IPS DF 4.7 (cell line): ENCODE data around the gene GCN1.
"Not testable (repeated sequence)": the region's sequence is repeated elsewhere in the genome, so short reads cannot be mapped to it uniquely, and the experiment has no call there.

Experiments
- DNase-seq: peaks from one replicate; pipeline ENCODE4 v3.0.0-alpha.2; 2013; ENCODE audit warnings: low spot score; ENCODE audit errors: extremely low read depth

GCN1 gene

DNA sequence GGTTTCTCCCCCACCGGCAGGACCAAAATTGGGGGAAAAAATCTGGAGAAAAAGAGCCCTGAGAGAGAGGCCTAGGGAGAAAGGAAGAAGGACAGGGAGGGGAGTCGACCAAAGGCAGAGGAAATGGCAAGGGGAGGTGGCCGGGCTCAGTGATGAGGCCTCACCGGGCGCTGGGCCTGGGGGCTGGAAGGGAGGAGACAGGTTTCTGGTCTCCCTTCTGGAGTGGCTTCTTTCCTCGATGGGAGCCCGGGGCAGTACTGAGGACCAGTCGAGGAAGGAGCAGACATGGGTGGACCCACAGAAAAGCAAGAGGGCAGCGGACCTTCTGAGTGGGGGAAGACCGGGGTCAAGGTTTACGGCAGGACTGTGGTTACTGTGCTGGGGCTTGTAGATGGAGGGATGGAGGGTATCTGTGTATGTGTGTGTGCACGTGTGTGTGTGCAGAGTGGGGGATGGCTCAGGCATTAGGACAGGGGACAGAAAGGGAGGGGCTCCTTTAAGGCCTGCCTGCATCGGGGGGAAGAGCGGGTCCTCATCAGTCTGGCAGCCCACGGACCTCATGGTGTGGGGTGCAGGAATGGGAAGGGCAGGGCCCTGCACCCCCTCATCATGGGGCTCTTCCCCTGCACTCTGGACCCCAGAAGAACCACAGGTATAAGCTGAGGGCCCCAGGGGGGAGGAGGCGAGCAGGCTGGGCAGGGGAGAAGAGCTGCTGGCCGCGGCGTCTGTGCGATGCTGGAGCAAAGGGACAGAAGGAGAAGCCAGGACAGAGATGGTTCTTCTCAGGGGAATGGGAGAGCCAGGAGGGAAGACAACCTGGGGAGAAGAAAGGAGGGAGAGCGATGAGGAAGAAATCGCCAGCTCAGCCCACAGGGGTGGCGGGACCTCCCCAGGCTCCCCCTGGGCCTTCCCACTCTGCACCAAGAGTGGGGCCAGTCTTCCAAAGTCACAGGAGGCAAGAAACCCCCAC lies 21.5 kb upstream of the GCN1 start:
- DNase-seq = no peak

DNA sequence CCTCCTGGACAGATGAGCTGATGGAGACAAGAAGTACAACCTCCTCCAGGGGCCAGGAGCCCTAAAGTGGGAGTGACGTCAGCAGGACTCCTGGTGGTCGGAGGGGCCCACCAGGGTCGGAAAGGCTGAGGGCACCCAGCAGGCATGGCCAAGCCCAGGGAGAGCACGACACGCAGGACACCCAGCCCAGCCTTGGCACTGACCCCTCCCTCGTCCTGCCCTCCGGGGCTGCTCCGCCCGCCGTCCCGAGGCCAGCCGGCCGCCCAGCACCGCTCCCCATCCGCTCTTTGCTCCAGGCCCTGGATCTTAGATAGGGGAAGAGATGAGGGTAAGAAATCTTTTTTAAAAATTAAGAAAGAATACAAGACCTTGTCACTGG lies 20.8 kb upstream of the GCN1 start:
- DNase-seq = no peak

DNA sequence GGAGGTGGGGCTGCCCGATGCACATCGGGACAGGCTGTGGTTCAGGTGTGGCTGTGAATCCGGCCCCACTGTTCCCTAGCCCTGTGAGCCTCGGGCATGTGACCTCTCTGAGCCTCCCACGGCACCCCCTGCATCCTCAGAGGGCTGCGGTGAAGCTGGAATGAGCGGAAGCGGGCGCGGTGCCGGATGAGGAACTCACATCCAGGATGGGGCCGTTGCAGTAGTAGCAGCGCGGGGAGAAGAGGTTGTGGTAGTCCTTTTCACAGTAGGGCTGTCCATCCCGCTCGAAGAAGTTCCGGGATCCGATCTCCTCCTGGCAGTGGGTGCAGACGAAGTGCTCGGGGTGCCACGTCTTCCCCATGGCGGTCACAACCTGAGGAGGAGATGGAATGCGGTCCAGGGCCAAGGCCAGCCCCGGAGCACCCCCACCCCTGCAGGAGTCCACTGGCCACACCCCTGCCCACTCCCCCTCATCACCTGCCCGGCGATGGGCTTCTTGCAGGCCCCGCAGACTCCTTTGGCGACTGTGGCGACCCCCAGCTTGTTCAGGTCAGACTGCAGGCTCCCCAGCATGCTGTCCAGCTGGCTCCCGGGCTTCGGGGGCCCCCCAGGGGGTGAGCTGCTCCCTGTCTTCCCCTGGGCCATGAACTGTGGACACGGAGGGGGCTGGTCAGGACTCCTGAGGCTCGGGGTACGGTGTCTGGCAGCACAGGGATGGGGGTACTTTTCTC lies 20.3 kb upstream of the GCN1 start:
- no peak for DNase-seq

DNA sequence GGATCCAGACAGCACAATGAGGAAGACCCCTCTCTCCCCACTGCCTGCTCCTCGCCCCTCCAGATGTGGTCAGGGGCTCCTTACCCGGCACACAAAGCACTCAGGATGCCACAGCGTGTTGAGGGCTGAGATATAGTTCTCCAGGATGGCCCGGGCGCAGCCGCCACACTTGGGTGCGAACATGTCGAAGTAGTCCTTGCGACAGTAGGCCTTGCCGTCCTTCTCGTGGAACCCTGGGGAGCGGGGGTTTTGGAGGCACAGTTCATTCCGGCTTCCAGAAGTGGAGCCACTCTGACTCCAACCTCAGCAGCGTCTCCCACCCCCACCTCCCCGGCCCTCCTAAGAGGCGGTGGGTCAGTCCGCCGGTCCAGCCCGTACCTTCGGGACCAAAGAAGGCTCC lies 19.2 kb upstream of the GCN1 start:
- no peak for DNase-seq

DNA sequence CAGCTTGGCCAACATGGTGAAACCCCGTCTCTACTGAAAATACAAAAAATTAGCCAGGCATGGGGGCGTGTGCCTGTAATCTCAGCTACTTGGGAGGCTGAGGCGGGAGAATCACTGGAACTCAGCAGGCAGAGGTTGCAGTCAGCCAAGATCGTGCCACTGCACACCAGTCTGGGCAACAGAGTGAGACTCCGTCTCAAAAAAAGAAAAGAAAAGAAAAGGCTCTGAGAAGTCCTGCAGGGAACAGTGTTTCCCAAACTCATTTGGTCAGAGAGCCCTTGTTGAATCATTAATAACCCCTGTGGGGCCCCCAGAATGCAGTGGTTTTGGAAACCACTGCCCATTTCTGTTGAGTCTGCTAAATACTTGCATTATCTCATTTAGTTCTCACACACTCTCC lies 18.7 kb upstream of the GCN1 start:
- not testable (repeated sequence) for DNase-seq

DNA sequence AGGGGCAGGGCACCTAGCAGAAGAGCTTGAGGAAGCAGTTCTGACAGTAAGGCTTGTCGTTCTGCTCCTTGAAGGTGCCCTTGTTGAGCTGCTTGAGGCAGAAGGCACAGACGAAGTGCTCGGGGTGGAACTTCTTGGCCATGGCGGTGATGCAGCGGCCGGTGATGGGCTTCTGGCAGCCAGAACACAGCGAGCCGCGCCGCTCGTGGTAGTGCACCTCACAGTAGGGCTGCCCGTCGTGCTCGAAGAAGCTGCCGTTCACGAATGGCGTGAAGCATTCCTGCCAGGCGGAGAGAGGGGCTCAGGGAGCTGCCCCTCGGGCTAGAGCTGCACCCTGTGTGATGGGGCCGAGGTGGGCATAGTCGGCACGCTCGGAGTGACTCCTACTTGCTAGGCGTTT lies 17.8 kb upstream of the GCN1 start:
- no peak for DNase-seq

DNA sequence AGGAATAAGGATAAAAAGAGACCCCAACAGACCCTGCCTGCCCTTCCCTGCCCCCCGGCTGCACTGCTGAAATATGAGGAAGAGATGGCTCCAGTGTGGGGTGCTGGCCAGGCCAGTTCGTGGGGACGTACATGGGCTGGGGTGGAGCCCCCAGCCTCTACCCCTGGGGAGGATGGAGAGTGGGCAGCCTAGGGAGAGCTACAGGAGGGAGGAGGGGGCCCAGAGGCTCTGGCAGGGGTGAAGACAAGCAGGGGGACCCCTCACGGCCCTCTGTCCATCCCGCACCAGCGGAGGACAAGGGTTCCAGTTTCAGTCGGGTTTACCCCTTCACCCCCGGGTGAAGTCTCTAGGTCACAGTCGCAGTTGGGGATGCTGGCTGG lies 17.4 kb upstream of the GCN1 start:
- no peak for DNase-seq

DNA sequence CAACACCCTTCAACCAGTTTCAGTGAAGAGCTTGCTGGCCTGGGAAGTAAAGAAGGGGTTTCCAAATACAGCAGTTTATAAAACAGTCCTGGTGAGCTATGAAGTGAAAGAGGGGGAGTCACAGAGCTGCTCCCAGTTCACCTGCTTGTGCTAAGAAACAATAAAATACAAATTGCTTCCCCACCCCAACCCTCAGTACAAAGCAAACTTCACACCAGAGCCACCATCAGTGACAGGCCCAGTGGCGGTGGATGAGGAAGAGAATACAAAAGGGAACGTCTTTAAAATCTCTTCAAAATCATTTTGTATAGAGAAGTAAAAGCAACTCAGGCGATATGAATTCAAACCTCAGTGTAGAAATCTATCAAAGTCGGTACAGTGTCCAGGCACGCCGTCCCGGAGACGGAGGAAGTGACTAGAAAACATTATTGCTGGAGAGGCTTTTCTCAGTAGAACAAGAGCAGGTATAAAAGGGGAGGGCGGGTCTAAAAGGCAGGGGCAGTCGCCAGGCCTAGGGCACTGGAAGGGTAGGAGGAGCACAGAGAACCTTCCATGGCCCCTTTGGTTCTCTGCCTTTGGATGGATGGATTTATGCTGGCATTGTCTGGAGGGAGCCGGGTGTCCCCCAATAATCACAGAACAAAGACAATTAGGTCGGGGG lies 16.9 kb upstream of the GCN1 start:
- no peak for DNase-seq

DNA sequence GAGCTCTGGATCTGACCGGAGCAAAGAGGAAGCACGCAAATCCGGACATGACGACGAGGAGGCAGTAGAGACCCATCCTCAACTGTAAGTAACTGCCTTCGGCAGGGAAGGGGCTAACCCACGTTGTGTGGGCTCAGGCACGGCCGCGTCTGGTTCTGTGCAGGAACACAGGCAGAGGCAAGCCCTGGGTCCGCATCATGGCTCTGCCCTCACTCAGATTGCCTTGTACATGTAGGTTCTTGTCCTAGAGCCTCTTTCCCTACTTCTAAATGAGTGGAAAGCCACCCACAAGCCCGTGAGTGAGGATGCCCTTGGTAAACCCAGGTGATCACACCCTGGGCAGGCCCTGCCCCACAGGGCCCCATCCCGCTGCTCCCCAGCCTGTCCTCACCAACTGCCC lies 15.3 kb upstream of the GCN1 start:
- no peak for DNase-seq

DNA sequence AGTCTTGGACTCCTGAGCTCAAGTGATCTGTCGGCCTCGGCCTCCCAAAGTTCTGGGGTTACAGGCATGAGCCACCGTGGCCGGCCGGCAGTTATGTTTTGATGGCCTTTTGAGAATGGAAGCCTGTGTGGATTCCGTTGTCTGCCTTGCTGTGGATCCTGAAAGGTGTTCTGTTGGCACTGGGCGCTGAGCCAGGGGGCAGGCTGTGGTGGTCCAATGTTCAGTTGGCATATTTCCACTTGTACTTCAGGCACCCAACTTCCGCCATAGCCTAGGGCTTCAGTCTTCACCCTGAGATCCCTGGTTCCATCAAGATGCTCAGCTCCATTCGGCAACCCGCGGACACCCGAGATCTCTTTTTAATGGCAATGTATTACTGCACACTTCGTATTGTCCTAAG lies 12.7 kb upstream of the GCN1 start:
- DNase-seq = no peak

DNA sequence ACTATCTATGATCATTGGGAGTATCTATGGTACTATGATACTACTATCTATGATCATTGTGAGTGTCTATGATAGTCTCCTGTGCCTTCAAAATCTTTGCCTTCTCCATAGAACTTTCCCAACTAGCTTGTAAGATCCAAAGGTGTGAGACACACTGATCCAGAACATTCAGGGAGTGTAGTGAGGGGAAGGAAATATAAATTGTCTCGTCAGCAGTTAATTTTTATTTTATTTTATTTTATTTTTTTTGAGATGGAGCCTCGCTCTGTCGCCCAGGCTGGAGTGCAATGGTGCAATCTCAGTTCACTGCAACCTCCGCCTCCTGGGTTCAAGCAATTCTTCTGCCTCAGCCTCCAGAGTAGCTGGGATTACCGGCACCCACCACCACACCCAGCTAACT lies 12.3 kb upstream of the GCN1 start:
- DNase-seq = not testable (repeated sequence)

DNA sequence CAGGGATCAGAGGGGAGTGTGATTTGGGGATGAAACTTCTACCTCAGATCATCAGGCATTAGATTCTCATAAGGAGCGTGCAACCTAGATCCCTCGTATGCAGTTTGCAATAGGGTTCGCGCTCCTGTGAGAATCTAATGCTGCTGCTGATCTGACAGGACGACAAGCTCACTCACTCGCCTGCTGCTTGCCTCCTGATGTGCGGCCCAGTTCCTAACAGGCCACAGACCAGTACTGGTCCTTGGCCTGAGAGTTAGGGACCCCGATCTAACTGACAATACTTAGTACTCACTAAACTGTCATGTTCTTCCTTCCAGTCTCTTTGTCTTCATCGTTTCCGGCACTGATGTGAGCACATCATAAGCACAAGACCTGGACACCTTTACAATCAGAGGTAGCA lies 11.7 kb upstream of the GCN1 start:
- no peak for DNase-seq

DNA sequence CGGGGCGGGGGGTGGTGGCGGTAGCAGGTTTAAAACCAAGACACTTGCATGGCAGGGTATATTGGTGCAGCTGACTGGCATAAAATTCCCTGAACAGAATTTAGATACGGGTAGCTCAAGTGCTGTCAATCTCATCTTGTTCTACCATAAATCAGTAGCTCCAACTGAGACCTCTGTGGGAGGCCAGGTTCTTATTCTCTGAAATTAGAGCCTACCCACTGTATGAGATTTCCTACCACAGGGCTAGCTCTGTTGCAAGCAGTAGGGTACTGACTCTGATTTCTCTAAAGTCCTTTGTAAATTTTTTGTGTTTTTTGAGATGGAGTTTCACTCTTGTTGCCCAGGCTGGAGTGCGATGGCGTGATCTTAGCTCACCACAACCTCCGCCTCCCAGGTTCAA lies 9.7 kb upstream of the GCN1 start:
- DNase-seq = no peak

DNA sequence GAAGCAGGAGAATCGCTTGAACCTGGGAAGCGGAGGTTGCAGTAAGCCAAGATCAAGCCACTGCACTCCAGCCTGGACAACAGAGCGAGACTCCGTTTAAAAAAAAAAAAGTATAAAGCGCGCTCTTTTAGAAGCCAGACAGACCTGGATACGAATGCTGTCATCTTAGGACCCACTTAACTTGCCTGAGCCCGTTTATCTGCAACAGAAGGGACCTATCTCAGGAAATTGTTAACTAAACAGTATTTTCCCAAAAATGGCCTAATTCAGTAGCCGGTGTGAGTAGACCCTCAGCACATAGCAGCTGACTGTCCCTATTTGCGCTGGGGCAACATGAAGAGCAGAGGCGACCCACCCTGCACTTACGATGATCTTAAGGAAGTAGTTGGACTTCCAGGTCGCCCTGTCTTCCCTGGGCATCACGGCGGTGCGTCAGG lies 5.9 kb upstream of the GCN1 start:
- DNase-seq = no peak

DNA sequence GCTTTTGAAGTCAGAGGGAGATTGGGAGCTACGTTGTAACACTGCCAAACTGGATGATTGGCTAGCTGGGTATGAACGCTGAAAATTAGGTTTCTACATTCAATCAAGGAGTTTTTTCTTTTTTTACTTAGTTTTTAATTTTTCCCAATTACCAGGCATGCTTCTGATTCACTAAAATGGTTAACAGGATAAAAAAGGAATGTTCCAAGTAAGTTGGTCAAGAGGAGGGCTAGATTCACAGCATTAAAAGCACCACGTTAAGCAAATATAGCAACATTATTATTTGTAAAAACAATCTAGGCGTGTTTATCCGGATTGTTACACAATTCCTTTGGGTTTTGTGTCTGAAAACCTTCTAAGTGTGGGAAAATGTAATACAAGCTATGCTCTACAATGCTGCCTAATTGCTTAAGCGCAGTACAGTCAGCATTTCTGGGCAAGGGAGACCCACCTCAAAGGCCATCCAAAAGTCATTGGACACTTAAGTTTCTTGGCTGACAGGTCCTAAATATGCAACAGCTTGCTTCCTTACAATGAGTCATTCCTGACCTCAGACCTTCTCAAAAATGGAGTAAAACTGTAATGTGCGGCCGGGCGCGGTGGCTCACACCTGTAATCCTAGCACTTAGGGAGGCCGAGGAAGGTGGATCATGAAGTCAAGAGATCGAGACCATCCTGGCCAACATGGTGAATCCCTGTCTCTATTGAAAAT lies 5.2 kb upstream of the GCN1 start:
- no peak for DNase-seq

DNA sequence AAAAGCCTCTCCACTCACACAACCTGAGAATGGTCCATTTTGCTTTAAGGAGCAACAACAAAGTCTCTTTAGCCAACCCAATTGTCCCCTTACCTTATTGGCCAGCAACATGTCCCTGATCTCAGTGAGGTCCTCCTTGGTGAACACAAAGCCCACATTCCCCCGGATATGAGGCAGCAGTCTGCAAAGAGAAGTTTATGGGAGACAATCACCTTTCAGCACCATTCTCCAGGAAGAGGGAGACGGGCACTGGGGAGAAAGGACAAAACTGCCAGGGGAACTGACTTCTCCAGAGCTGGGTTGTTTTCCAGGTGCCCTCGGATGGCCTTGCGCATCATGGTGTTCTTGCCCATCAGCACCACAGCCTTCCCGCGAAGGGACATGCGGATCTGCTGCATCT lies 4.5 kb upstream of the GCN1 start:
- DNase-seq = no peak

DNA sequence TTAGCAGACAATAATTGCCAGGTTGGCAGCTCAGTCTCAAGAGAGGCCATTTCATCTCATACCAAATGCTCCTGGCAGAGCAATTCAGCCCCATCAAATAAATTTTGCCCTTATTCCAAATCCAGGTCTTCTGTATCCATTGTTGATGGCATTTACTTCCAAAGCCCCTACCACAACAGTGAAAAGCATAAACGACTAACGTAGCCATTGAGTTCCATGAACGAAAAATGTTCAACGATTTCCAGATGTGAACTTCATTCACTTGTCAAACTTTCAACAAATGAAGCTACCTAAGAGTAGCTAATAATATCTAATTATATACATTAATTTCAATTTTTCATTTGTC lies 3.0 kb upstream of the GCN1 start:
- DNase-seq = no peak

DNA sequence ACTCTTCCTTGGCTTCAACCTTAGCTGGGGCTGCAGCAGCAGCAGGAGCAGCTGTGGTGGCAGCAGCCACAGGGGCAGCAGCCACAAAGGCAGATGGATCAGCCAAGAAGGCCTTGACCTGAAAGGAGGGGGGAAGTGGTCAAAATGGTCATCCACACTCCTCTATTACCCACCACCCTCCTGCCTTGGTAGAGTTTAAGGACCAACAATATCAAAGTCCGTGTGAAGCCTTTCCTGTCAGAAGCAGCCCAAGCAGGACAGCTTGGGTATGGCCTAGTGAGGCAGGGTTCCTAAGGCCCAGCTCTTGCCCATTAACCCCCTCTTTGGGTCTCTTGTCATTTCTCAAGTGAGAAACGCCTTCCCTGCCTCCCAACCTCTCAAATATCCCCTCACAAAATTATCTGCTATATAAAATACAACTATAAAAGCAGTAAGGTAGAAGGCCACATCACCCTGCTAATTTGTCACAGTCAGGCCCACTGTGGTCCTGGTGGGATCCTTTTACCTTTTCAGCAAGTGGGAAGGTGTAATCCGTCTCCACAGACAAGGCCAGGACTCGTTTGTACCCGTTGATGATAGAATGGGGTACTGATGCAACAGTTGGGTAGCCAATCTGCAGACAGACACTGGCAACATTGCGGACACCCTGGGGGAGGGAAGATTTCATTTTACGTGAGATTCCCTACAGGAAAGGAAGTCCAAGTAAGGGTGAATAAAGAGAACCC lies 2.5 kb upstream of the GCN1 start:
- not testable (repeated sequence) for DNase-seq

DNA sequence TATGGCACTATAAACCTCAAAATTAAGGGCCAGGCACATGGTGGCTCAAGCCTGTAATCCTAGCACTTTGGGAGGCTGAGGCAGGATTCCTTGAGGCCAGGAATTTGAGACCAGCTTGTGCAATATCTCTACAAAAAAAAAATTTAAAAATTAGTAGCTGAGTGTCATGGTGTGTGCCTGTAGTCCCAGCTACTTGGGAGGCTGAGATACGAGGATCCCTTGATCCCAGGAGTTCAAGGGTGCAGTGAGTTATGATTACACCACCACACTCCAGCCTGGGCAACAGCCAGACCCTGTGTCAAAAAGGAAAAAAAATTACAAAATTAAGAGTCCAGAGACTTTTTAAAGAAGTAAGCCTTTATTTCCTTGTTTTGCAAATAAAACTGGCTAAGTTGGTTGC lies 1.8 kb upstream of the GCN1 start:
- no peak for DNase-seq

DNA sequence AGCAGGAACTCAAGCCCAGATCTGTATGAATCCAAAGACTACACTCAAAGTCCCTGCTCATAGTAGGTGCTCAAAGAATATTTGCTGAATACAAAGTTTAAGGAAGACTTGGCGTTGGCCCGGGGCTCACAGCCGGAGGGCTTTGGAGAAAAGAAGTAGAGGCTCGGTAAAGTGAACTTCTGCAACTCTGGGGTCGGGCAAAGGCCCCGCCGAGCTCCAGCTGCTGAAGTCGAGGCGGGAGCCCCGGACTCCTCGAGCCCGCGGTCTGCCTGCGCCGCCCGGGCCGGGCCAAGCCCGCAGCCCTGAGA lies 335 bp downstream of the GCN1 start:
- DNase-seq = no peak

DNA sequence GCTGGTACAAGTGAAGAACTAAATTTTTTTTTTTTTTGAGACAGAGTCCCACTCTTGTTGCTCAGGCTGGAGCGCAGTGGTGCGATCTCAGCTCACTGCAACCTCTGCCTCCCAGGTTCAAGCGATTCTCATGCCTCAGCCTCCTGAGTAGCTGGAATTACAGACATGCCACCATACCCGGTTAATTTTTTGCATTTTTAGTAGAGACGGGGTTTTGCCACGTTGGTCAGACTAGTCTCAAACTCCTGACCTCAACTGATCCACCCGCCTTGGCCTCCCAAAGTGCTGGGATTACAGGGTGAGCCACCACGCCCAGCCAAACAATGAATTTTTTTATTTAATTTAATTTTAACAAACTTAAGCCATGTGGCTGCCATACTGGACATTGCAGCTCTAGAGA lies 1.2 kb downstream of the GCN1 start:
- not testable (repeated sequence) for DNase-seq
